Tibial nerve (tissue), 4 donors: ENCODE results near the gene VDR. TPM values are rescaled to one million over a fixed set of nuclear protein-coding genes. Genes with fewer than 3 reads are reported as not detected.
A peak's percentile ranks its signal among the peaks of the same experiment; 100 is the strongest.

Source experiments
- DNase-seq, 2 donors: peaks; one replicate each; pipeline ENCODE4 v3.0.0-alpha.2; 2019; ENCODE audit warnings: low spot score in 2 of 2
- H3K27ac ChIP-seq, 4 donors: fragments of 200-600 bp; sonication (generic) in 3 of 4; one replicate each; pipeline ENCODE4 v1.5.1; 2017 to 2019; ENCODE audit warnings: mild to moderate bottlenecking in 1 of 4
- H3K27me3 ChIP-seq, 2 donors: fragments of 200-600 bp; sonication (generic) in 1 of 2; one replicate each; pipeline versions ENCODE4 v1.5.1 to v1.6.0; 2017 to 2019
- H3K36me3 ChIP-seq, 3 donors: fragments of 200-600 bp; sonication (generic); one replicate each; pipeline ENCODE4 v1.5.1; 2018 to 2019
- H3K4me1 ChIP-seq, 4 donors: fragments of 200-600 bp; sonication (generic) in 3 of 4; one replicate each; pipeline ENCODE4 v1.5.1; 2017 to 2019
- H3K4me3 ChIP-seq, 4 donors: fragments of 200-600 bp; sonication (generic) in 3 of 4; one replicate each; pipeline ENCODE4 v1.5.1; 2017 to 2019; ENCODE audit warnings: mild to moderate bottlenecking in 1 of 4, moderate library complexity in 1 of 4
- H3K9me3 ChIP-seq, 4 donors: fragments of 200-600 bp; sonication (generic) in 3 of 4; one replicate each; pipeline ENCODE4 v1.5.1; 2017 to 2019
- EP300 ChIP-seq, 2 donors: sonication (generic); formaldehyde crosslinking; IDR thresholded peaks; one replicate each; pipeline ENCODE4 v1.6.1; 2017; ENCODE audit warnings: antibody characterized with exemption in 2 of 2, mild to moderate bottlenecking in 1 of 2
- POLR2A ChIP-seq, 2 donors: fragments of 450-650 bp; IDR thresholded peaks; one replicate each; pipeline ENCODE4 v1.6.1; 2017; ENCODE audit warnings: antibody characterized with exemption in 2 of 2, mild to moderate bottlenecking in 2 of 2, moderate library complexity in 2 of 2
- WGBS, 2 donors: methylation state at CpG; one replicate each; pipeline ENCODE4 v1.1.5; 2018; 5-methylcytosine and 5-hydroxymethylcytosine counted together
- total RNA-seq, 4 donors: library from RNA; depleted of rRNA; stranded (reverse); fragments of >200 nt; gene quantifications; one replicate each; pipeline ENCODE4 v1.1.0, GENCODE V29; 2016
- TF ChIP-seq, protein P1 (sequence below), 5 experiments: fragments of 200-600 bp in 3 of 5; fragments of 450-650 bp in 2 of 5; sonication (generic) in 3 of 5; IDR thresholded peaks; one replicate each; pipeline ENCODE4 v1.5.1; 2016 to 2019; ENCODE audit warnings: antibody characterized with exemption in 5 of 5, mild to moderate bottlenecking in 3 of 5, moderate library complexity in 2 of 5

The VDR gene
- total RNA-seq, 4 donors from 2014 or later, result 0.78 to 6.6 (median 1.1) TPM

- Histone ChIP-seq H3K4me1 (peaks cover 0 to 29% (median 19%) of the 10 kb centered on the region in 4 donors), H3K27me3 (no peaks in the 10 kb centered on the region), H3K27ac (no peak overlapping the region), H3K36me3 (no peaks in the 10 kb centered on the region), H3K9me3 (no peaks in the 10 kb centered on the region), H3K4me3 (no peak overlapping the region)
- TF ChIP-seq, protein P1, sequence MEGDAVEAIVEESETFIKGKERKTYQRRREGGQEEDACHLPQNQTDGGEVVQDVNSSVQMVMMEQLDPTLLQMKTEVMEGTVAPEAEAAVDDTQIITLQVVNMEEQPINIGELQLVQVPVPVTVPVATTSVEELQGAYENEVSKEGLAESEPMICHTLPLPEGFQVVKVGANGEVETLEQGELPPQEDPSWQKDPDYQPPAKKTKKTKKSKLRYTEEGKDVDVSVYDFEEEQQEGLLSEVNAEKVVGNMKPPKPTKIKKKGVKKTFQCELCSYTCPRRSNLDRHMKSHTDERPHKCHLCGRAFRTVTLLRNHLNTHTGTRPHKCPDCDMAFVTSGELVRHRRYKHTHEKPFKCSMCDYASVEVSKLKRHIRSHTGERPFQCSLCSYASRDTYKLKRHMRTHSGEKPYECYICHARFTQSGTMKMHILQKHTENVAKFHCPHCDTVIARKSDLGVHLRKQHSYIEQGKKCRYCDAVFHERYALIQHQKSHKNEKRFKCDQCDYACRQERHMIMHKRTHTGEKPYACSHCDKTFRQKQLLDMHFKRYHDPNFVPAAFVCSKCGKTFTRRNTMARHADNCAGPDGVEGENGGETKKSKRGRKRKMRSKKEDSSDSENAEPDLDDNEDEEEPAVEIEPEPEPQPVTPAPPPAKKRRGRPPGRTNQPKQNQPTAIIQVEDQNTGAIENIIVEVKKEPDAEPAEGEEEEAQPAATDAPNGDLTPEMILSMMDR (IDR thresholded peaks at IDR 0.05), result no peak
- no peak for DNase-seq
- WGBS, 2 donors, result 74 to 90% methylated on average over 3 of the region's 3 CpGs
These were observed 20.3 kb downstream of the VDR start for GRCh38 chr12:47884501-47884900.

GRCh38 chr12:47883663-47884195 is 21.1 kb downstream of the VDR start:
- 70 to 76% methylated on average over 5 of the region's 5 CpGs for WGBS, 2 donors
- DNase-seq, result no peak
- TF ChIP-seq, protein P1 (IDR thresholded peaks at IDR 0.05), result no peak
- no peak for TF ChIP-seq EP300 (IDR thresholded peaks at IDR 0.05)
- no peak for TF ChIP-seq POLR2A (IDR thresholded peaks at IDR 0.05)
- Histone ChIP-seq H3K4me1 (peaks cover 0 to 29% (median 19%) of the 10 kb centered on the region in 4 donors), H3K27ac (peak overlapping the region in 1 of 4 donors; percentile 8), H3K4me3 (no peak overlapping the region), H3K36me3 (no peaks in the 10 kb centered on the region), H3K9me3 (no peaks in the 10 kb centered on the region), H3K27me3 (no peaks in the 10 kb centered on the region)

- Histone ChIP-seq H3K27ac (peak overlapping the region in 3 of 4 donors; percentile 8 to 57 (median 49)), H3K4me1 (peaks cover 0 to 29% (median 19%) of the 10 kb centered on the region in 4 donors), H3K4me3 (peak overlapping the region in 2 of 4 donors; percentile 0 to 20), H3K27me3 (no peaks in the 10 kb centered on the region), H3K9me3 (no peaks in the 10 kb centered on the region), H3K36me3 (no peaks in the 10 kb centered on the region)
- TF ChIP-seq, protein P1 (IDR thresholded peaks at IDR 0.05), result no peak
- peak in 1 of 2 donors; percentile 12 for TF ChIP-seq POLR2A (IDR thresholded peaks at IDR 0.05)
- TF ChIP-seq EP300 (IDR thresholded peaks at IDR 0.05), result peak in 1 of 2 donors; percentile 44
- 42 to 49% methylated on average over 16 of the region's 16 CpGs for WGBS, 2 donors
- no peak for DNase-seq
These were observed 21.8 kb downstream of the VDR start for GRCh38 chr12:47882781-47883546.

DNA sequence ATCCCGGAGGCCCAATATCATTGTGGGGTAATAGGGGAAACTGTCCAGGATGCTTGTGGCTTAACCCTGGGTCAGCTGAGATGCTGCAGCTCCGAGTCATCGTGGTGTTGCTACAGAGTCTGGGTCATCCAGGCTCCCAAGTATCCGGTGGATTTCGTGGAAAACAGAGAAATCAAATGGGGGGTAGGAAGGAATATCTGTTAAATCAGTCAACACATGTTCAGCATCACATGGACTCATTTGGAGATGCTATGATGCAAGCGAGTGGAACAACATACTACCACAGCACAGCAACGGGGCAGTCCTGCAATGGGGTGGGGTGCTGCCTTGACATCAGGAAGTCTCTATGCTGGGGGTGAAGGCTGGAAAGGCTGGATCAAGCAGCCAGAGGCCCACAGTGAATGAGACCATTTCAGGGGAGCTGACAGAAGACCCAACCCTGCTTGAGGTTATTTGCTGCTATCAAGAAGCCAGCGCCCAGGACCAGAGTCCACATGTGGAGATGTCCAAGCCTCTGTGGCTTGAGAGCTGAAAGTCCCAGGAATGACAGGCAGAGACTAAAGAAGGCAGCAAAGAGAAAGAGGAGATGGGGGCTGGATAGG is 22.9 kb downstream of the VDR start:
- Histone ChIP-seq H3K4me3 (no peak overlapping the region), H3K27ac (peak overlapping the region in 3 of 4 donors; percentile 8 to 57 (median 49)), H3K27me3 (no peaks in the 10 kb centered on the region), H3K9me3 (no peaks in the 10 kb centered on the region), H3K36me3 (no peaks in the 10 kb centered on the region), H3K4me1 (peaks cover 0 to 29% (median 19%) of the 10 kb centered on the region in 4 donors)
- peak in 1 of 2 donors; percentile 70 for DNase-seq
- 44 to 52% methylated on average over 8 of the region's 8 CpGs for WGBS, 2 donors
- TF ChIP-seq POLR2A (IDR thresholded peaks at IDR 0.05) (no peak), EP300 (IDR thresholded peaks at IDR 0.05) (peak in 1 of 2 donors; percentile 80)
- TF ChIP-seq, protein P1 (IDR thresholded peaks at IDR 0.05), result no peak

GRCh38 chr12:47881051-47881450 is 23.7 kb downstream of the VDR start:
- Histone ChIP-seq H3K9me3 (no peaks in the 10 kb centered on the region), H3K27me3 (no peaks in the 10 kb centered on the region), H3K4me3 (no peak overlapping the region), H3K4me1 (peaks cover 0 to 29% (median 19%) of the 10 kb centered on the region in 4 donors), H3K27ac (no peak overlapping the region), H3K36me3 (no peaks in the 10 kb centered on the region)
- no peak for DNase-seq
- 89 to 93% methylated on average over 2 of the region's 2 CpGs for WGBS, 2 donors
- TF ChIP-seq EP300 (IDR thresholded peaks at IDR 0.05) (no peak), POLR2A (IDR thresholded peaks at IDR 0.05) (no peak)
- TF ChIP-seq, protein P1 (IDR thresholded peaks at IDR 0.05), result no peak
